Adrenal gland (tissue), 12 donors: Measurements from ENCODE around the gene IMMP2L. TPM values are rescaled to one million over a fixed set of nuclear protein-coding genes. Genes with fewer than 3 reads are reported as not detected.

Source experiments
- DNase-seq, 7 donors: peaks; one replicate each; pipeline ENCODE4 v3.0.0-alpha.2; 2019 to 2020
- H3K27ac ChIP-seq, 5 donors: fragments of 200-600 bp; sonication (generic) in 4 of 5; 1 replicate in 3 of 5; 2 replicates in 2 of 5; pipeline versions ENCODE4 v1.5.1 to v1.8.0; 2016 to 2020; ENCODE audit warnings: mild to moderate bottlenecking in 1 of 5
- H3K27me3 ChIP-seq: fragments of 200-600 bp; 2 replicates; pipeline ENCODE4 v1.8.0; 2021
- H3K36me3 ChIP-seq, 2 donors: fragments of 200-600 bp; replicated peaks in 1 of 2; 1 replicate in 1 of 2; 2 replicates in 1 of 2; pipeline versions ENCODE4 v1.5.1 to v1.8.0; 2018 to 2022
- H3K4me1 ChIP-seq, 2 donors: fragments of 200-600 bp; replicated peaks in 1 of 2; 1 replicate in 1 of 2; 2 replicates in 1 of 2; pipeline versions ENCODE4 v1.5.1 to v1.8.0; 2018 to 2021
- H3K4me3 ChIP-seq, 4 donors: fragments of 200-600 bp; sonication (generic) in 3 of 4; one replicate each; pipeline ENCODE4 v1.5.1; 2016 to 2018
- H3K9me3 ChIP-seq, 3 donors: fragments of 200-600 bp; sonication (generic) in 1 of 3; replicated peaks in 1 of 3; 1 replicate in 2 of 3; 2 replicates in 1 of 3; pipeline versions ENCODE4 v1.5.1 to v1.8.0; 2016 to 2021
- CTCF ChIP-seq, 6 experiments: fragments of 450-650 bp in 4 of 6; fragments of 200-600 bp in 2 of 6; sonication (generic) in 1 of 6; IDR thresholded peaks; 1 replicate in 5 of 6; 2 replicates in 1 of 6; pipeline versions ENCODE4 v1.5.1 to v1.8.0; 2016 to 2021; ENCODE audit warnings: antibody characterized with exemption in 6 of 6, mild to moderate bottlenecking in 2 of 6, moderate library complexity in 1 of 6
- POLR2A ChIP-seq, 2 donors: fragments of 450-650 bp; IDR thresholded peaks; one replicate each; pipeline ENCODE4 v1.6.1; 2017; ENCODE audit warnings: antibody characterized with exemption in 2 of 2, mild to moderate bottlenecking in 2 of 2, moderate library complexity in 1 of 2
- WGBS, 4 donors: extraction: QIAGEN DNeasy Blood & Tissue Kit in 2 of 4; methylation state at CpG; one replicate each; pipeline versions ENCODE4 v1.1.5 to v1.1.7; 2013 to 2017; 5-methylcytosine and 5-hydroxymethylcytosine counted together
- intact Hi-C, 2 donors: fragments of 100-400 bp; cut with DNase I; formaldehyde crosslinking; loops; one replicate each; pipeline versions ENCODE4 v1.14.1 to v1.15.0; 2022 to 2023
- polyA plus RNA-seq, 3 donors: library from polyadenylated mRNA; stranded (reverse); fragments of 200-250 nt in 2 of 3; fragments of 350-450 nt in 1 of 3; fragmentation: Illumina TruSeq in 1 of 3; extraction: RNeasy Lipid Tissue Mini Kit (QIAGEN cat#74804) in 1 of 3; gene quantifications; one replicate each; pipeline ENCODE4 v1.2.3, GENCODE V29; 2013 to 2014
- total RNA-seq, 9 donors: library from RNA; depleted of rRNA in 4 of 9; stranded (reverse); fragments of >200 nt in 4 of 9; fragments of 120-200 nt in 1 of 9; fragmentation: NEBNext Ultra II Directional in 1 of 9; extraction: Animal tissue kit (Norgen Biotek cat#: 25700) in 1 of 9; gene quantifications; one replicate each; pipeline versions ENCODE4 v1.1.0 to v1.2.4, GENCODE V29; 2013 to 2023
- donor health status: healthy with polysubstance abuse.
- donor health status: Bipolar disorder and iron deficiency.
- donor health status: DM: yes; HTN: yes; CAD: no.
- donor health status: DM: no; HTN: no; CAD: no.
- donor health status: DM: no; HTN: no; CAD: no.
- donor health status: DM: yes; HTN: yes; CAD: no.

IMMP2L gene
- total and polyA plus RNA-seq, 12 donors, result 13.4 to 34.1 (median 25.3) TPM

DNA sequence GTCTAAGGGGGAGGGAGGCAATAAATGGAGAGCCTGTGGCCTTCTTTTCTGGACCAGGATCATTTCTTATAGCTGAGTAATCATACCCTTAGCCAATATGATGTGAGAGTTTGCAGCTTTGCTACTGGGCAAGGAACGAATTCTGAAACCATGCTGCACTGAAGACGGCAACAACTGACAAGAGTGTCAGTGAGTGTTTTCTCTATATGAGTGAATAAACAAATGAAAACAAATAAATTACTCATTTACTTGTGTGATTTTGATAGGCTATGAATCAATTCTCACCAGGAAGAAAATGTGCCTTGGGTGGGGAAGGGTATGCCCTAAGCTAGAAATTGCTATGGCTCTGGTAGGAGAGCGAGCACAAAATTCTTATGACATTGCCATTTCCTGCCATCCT is 550.8 kb downstream of the IMMP2L start:
- intact Hi-C loops, result no loop called here

GRCh38 chr7:111010798-111011197 is 551.5 kb downstream of the IMMP2L start:
- no peak for DNase-seq
- Histone ChIP-seq H3K9me3 (no peaks in the 10 kb centered on the region), H3K4me1 (peaks cover 0 to 14% of the 10 kb centered on the region in 2 donors), H3K4me3 (no peak overlapping the region), H3K36me3 (no peaks in the 10 kb centered on the region), H3K27ac (no peak overlapping the region), H3K27me3 (no peaks in the 10 kb centered on the region)
- TF ChIP-seq POLR2A (IDR thresholded peaks at IDR 0.05) (no peak), CTCF (IDR thresholded peaks at IDR 0.05) (no peak)
- 76 to 89% (median 83%) methylated on average over 4 of the region's 4 CpGs for WGBS, 4 donors
- intact Hi-C loops, result no loop called here

More for the DNA sequence above, 550.8 kb downstream of the IMMP2L start:
- Histone ChIP-seq H3K27ac (no peak overlapping the region), H3K9me3 (no peaks in the 10 kb centered on the region), H3K4me1 (peaks cover 0 to 17% of the 10 kb centered on the region in 2 donors), H3K27me3 (no peaks in the 10 kb centered on the region), H3K36me3 (no peaks in the 10 kb centered on the region), H3K4me3 (no peak overlapping the region)
- WGBS, 4 donors, result 85 to 97% (median 94%) methylated on average over 3 of the region's 3 CpGs
- TF ChIP-seq CTCF (IDR thresholded peaks at IDR 0.05) (no peak), POLR2A (IDR thresholded peaks at IDR 0.05) (no peak)
- no peak for DNase-seq

DNA sequence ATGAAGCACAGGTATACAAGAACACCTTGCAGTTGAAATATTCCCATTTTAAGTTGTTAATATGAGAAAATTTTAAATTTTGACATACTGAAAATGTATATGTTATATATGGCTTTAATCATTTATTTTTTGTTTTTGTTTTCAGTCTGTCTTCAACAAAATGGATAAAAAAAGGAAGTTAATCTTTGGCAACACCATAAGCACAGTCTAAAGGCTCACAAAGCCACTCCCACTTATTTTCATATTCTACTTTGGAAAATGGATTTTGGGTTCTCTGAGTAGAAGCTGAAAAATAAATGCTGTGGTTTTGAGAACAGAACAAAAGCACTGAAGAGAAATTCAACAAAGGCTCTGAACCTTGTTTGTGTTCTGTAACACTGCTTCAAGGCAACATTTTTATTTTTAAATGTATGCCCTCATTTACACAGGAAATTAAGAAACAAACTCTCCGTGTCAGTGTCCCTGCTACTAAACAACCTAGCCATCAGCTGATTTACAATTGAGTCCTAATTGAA is 552.7 kb downstream of the IMMP2L start:
- no peaks in the 10 kb centered on the region for H3K36me3 ChIP-seq
- H3K4me3 ChIP-seq, result no peak overlapping the region
- no peaks in the 10 kb centered on the region for H3K27me3 ChIP-seq
- intact Hi-C loops, result no loop called here
- TF ChIP-seq POLR2A (IDR thresholded peaks at IDR 0.05) (no peak), CTCF (IDR thresholded peaks at IDR 0.05) (no peak)
- H3K4me1 ChIP-seq, result peaks cover 0 to 14% of the 10 kb centered on the region in 2 donors
- no peak overlapping the region for H3K27ac ChIP-seq
- 57 to 71% (median 63%) methylated on average over 1 of the region's 1 CpG for WGBS, 4 donors
- no peaks in the 10 kb centered on the region for H3K9me3 ChIP-seq
- no peak for DNase-seq

- WGBS, 4 donors, result 94 to 98% (median 97%) methylated on average over 2 of the region's 2 CpGs
- TF ChIP-seq POLR2A (IDR thresholded peaks at IDR 0.05) (no peak), CTCF (IDR thresholded peaks at IDR 0.05) (no peak)
- no peak overlapping the region for H3K27ac ChIP-seq
- H3K4me3 ChIP-seq, result no peak overlapping the region
- no peak for DNase-seq
- H3K27me3 ChIP-seq, result no peaks in the 10 kb centered on the region
- no peaks in the 10 kb centered on the region for H3K36me3 ChIP-seq
- H3K9me3 ChIP-seq, result no peaks in the 10 kb centered on the region
- intact Hi-C loops, result no loop called here
- H3K4me1 ChIP-seq, result no peaks in the 10 kb centered on the region
Observed at GRCh38 chr7:111006691-111007090, 555.6 kb downstream of the IMMP2L start.
